Activated T-helper 1 cell treated with anti-CD3 and anti-CD28 coated beads, Interleukin-2, amount 50 U/mL, for 16 hours (primary cell): ENCODE results near the gene SPATA22.
"Not testable (repeated sequence)": the region's sequence is repeated elsewhere in the genome, so short reads cannot be mapped to it uniquely, and the experiment has no call there.

Experiments
- DNase-seq, 2 donors: peaks; one replicate each; pipeline ENCODE4 v3.0.0-alpha.2; 2020; ENCODE audit warnings: low read depth in 1 of 2, low spot score in 1 of 2

SPATA22 gene

GRCh38 chr17:3475251-3475685, 3.6 kb upstream of the SPATA22 start:
- no peak for DNase-seq

DNA sequence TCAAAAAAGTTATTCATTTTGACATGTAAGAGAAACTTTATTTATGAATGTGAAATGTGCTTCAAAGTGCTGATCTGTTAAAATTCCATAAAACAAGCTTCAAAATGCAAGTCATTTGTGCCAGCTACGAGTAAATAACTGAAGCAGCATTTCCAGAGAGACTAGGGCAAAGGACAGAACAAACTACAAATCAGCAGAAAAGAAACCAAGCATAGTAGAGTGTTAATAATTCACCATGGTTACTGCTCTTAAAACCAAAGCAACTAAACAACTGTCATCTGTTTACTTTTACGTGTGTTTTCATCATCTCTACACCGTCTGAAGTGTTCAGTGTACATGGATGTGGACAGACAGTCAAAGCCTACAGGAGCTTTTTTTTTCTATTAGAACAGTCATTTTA, 2.6 kb upstream of the SPATA22 start:
- DNase-seq: no peak

DNA sequence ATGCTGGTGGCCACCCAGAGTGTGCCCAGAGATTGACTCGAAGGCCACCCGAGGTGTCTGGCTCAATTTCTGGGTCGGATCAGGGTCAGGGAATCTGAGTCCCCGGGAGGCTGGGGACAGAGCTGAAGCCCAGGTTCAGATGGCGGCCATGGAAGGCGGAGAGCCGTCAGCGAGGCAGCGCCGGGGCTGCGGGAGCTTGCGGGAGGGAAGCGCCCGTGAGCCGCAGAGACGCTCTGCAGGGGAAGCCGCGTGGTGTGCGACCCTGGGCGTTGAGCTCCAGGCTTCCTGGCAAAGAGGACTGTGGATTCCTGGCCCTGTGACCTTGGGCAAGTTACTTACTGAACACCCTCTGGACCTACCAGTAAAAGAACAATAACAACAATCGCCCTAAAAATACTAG, 518 bp upstream of the SPATA22 start:
- DNase-seq: no peak

DNA sequence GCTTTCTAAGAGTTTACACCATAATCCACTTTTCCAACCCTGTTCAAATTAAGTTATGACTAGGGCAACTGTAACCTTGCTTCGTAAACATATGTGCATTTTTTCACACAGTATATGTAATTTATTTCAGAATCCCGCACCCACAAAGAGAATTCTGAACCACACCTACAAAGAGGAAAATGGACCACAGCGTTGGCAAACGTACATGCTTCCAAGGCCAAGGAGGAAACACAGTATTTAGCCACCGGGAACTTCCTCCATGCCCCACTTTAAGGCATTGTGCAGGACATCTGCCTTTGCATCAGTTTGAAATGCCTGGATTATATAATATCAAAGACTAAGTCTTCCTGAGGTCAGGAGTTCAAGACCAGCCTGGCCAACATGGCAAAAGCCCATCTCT, 2.1 kb downstream of the SPATA22 start:
- DNase-seq: no peak

DNA sequence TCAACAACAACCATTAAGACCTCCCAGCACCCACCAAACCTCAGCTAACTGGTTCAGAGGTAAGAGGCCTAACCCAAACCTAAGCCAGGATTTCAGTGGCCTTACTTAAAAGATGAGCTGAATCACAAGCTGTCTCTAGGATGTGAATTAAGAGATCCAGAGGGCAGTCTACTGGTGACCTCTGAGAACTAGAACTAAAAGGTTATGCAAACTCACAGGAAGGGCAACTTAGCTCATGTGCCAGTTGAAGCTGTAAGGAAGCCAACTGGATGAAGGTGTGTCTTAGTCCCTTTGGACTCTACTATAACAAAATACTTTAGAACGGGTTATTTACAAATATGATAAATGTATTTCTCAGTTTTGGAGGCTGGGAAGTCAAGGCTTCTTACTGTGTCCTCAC, 5.3 kb downstream of the SPATA22 start:
- not testable (repeated sequence) for DNase-seq

DNA sequence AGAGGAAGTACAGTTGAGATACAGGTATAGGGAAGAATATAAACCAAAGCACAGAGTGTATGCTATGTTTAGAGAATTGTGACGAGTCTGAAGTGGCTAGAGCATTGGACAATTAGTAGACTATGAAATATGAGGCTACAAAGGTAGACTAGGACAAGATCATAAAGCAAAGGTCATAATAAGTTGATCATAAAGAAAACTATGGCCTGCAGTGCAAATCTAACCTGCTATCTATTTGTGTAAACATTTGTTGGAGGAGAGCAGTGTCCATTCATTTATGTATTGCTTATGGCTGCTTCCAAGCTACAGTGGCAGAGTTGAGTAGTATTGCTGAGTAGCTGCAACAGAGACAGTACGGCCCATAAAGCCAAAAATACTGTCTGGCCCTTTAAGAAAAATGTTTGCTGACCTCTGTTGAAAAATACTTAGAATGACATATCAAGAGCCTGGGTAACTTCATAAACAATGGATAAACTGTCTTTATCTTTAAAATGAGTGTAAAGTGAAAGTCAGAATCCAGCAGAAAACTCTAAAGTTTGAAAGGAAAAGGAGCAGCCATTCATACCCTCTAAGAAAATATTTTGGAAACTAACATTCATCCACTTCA, 23.5 kb downstream of the SPATA22 start:
- no peak for DNase-seq

- DNase-seq: no peak
These were observed 24.0 kb downstream of the SPATA22 start for GRCh38 chr17:3447625-3448024.

DNA sequence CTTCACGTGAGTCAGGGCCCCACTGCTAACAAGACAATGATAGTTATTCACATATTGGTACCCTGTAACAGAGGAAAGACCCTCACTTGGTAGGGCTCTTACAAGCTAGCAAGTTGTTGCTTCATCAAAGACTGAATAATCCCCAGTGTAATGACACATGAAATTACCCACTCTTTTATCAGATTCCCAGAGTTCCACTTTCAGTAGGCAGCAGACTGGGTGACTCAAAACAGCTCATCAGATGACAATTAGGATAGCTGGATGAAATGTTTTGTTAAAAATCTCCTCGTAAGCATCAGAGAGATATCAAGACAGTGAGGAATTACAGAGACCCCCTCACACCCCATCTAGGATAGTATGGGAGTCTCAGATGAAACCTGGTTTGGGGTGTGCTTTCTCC, 31.2 kb downstream of the SPATA22 start:
- no peak for DNase-seq

GRCh38 chr17:3438368-3438767, 33.3 kb downstream of the SPATA22 start:
- DNase-seq: no peak

DNA sequence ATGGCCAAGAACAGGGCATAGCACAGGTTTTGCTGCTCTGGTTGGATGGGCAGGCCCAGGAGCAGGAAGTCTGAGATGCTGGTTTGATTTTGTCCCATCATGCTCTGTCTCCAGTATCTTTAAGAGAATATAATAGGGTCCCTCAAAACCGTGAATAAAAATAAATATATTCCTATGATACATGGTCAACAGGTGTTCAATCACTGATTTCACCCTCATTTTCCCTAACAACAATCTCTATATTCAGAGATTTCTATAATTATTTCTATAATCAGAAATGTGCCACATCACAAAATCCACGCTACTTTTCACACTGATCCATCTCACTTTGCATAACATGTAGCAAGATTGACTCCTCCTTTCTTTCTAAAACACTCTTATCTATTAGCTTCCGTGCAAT, 37.9 kb downstream of the SPATA22 start, which contains the start of gene OR1E2:
Gene OR1E2 (minus strand): TSS at position 101 of the 400 bp plus-strand sequence. CDS start 0 bp downstream, at position 101.
- DNase-seq: no peak

DNA sequence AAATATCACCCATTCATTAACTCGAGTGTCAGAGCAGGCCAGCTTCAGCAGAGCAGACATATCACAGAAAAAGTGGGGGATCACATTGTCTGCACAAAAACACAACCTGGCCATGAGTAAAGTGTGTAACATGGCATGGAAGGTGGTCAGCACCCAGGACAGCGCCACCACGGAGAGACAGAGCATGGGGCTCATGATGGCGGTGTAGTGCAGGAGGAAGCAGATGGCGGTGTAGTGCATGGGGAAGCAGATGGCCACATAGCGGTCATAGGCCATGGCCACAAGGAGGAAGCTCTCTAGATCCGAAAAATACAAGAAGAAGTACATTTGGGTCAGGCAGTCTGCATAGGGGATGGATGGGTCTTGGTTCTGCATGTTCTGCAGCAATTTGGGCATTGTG, 38.4 kb downstream of the SPATA22 start:
- not testable (repeated sequence) for DNase-seq

- no peak for DNase-seq
These were observed 53.4 kb downstream of the SPATA22 start for GRCh38 chr17:3418222-3418621.

DNA sequence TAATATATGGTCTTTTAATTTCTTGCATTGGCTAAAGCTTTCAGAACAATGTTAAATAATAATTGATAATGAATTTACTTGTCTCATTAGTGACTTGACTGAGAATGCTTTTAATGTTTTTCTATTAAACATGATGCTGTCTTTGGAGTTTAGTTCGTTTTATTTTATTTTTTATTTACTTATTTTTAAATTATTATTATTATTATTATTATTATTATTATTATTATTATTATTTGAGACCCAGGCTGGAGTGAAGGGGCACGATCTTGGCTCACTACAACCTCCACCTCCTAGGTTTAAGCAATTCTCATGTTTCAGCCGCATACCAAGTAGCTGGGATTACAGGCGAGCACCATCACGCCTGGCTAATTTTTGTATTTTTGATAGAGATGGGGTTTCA, 56.0 kb downstream of the SPATA22 start:
- DNase-seq: no peak

DNA sequence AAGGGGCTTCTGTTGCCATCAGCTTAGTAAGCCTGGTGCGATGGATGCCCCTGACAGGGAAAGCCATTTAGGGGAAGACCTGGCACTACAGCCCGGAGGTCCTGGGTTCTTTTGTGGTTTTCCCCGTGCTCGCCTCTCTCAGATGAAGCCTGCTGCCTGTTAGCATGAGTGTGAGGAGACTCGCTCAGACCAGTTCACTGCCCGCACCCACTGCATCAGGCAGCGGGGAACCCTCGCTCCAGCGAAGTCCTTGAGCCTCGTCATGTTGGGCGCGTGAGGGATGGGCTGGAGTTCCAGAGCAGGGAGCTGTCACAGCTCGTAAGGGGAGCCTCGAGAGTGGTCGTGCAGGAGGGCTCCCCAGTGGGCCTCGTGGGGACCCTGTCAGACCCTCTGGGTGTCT, 59.4 kb downstream of the SPATA22 start:
- not testable (repeated sequence) for DNase-seq

- DNase-seq: no peak
These were observed 60.5 kb downstream of the SPATA22 start, which contains the start of gene OR3A3 for GRCh38 chr17:3411070-3411469. TSS of gene OR3A3 (plus strand) at chr17:3411370.

DNA sequence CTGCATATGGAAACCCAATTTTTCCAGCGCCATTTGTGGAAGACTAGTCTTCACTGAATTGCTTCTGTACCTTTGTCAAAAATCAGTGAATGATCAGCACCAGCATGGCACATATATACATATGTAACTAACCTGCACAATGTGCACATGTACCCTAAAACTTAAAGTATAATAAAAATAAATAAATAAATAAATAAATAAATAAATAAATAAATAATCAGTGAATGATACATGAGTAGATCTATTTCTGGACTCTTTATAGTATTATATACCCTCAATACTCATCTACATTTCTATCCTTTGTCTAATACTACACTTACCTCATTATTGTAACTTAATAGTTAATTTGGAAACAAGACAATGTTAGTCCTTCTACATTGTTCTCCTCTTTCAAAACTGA, 67.8 kb downstream of the SPATA22 start:
- not testable (repeated sequence) for DNase-seq

DNA sequence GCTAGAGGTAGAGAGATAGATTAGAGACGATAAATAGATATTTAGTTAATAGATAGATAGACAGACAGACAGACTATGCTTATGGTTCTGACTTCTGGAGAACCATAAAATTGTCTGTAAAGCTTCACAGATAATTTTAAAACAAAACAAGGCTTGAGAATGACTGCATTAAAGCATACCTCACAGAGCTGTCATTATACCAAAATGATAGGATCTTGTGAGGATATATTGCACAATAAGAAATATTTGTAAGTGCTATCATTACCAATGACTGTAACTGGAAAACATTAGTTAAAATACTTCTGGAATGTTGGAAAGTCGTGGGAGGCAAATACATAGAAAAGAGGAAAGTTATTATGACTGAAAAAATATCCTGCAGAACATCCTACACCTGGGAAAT, 69.8 kb downstream of the SPATA22 start:
- no peak for DNase-seq

GRCh38 chr17:3400055-3400454, 71.6 kb downstream of the SPATA22 start:
- no peak for DNase-seq

DNA sequence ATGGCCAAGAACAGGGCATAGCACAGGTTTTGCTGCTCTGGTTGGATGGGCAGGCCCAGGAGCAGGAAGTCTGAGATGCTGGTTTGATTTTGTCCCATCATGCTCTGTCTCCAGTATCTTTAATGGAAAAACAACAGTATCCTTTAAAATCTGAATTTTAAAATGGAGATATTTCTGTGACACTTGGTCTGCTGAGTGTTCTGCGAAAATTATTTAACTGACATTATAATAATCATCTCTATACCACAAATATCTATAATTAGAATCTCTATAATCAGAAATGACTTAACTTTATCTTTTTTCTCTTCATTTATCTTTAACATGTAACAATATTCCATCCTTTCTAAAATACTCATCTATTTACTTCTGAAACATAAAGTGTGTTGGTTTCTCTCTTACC, 73.3 kb downstream of the SPATA22 start, which contains the start of gene OR1E1:
Gene OR1E1 (minus strand): TSS at position 101 of the 400 bp plus-strand sequence. CDS start 0 bp downstream, at position 101.
- no peak for DNase-seq

GRCh38 chr17:3397801-3398200, 73.8 kb downstream of the SPATA22 start:
- DNase-seq: not testable (repeated sequence)
